K562 (cell line): Measurements from ENCODE around the gene ATP6V0A1. TPM values are rescaled to one million over a fixed set of nuclear protein-coding genes. Genes with fewer than 3 reads are reported as not detected.

ENCODE experiments used
- ATAC-seq: fragments of 200-7000 bp; cut with Tn5 transposase; 3 replicates; pipeline ENCODE4 v1.9.1; 2020; ENCODE audit warnings: moderate library complexity
- BruUV-seq: library from RNA; stranded (reverse); fragments of 400-500 nt; replicated peaks from 2 replicates; lab custom pipeline; 2021; lab: Mats Ljungman, UMichigan
- CTCF ChIA-PET: fragments of 300-600 bp; formaldehyde crosslinking; extraction: SDS; loops from one replicate; lab custom pipeline; 2021; ENCODE audit warnings: low intra/inter-chr PET ratio; lab: Yijun Ruan, JAX
- POLR2A ChIA-PET: fragments of 300-600, 350-650 bp; sonication (Branson Sonifier 250); formaldehyde crosslinking; extraction: SDS; loops from one replicate; lab custom pipeline; 2021; ENCODE audit warnings: antibody characterized with exemption, inconsistent platforms; lab: Yijun Ruan, JAX
- DNase-seq, 4 experiments: peaks; one replicate each; pipeline versions ENCODE4 v3.0.0 to v3.0.0-alpha.2; 2011 to 2018; ENCODE audit warnings: low spot score in 3 of 4, mixed read lengths in 3 of 4; ENCODE audit errors: extremely low read depth in 1 of 4
- FAIRE-seq: peaks from 2 replicates; lab custom pipeline; 2011; peaks lifted over from hg19 to GRCh38; lab: Jason Lieb, UNC
- H2AFZ ChIP-seq: 2 replicates; pipeline ENCODE4 v1.6.0; 2011; ENCODE audit warnings: low read depth, low read length, control low read depth, inconsistent platforms
- H3K27ac ChIP-seq: fragments of 200-600 bp; 3 replicates; pipeline ENCODE4 v1.8.0; 2011; ENCODE audit warnings: low read depth, mild to moderate bottlenecking, control low read depth, inconsistent platforms, low read length, moderate library complexity, mixed read lengths; ENCODE audit errors: extremely low read depth
- H3K27me3 ChIP-seq, 2 experiments: fragments of 300-600 bp in 1 of 2; 2 replicates in 1 of 2; 3 replicates in 1 of 2; pipeline versions ENCODE4 v1.6.0 to v1.8.0; 2011; ENCODE audit warnings: inconsistent platforms in 2 of 2, low read length in 2 of 2, mild to moderate bottlenecking in 1 of 2, mixed read lengths in 1 of 2, moderate library complexity in 1 of 2; ENCODE audit not compliant: control insufficient read depth in 2 of 2, insufficient read depth in 2 of 2
- H3K36me3 ChIP-seq: fragments of 300-600 bp; 3 replicates; pipeline ENCODE4 v1.8.0; 2011; ENCODE audit warnings: mild to moderate bottlenecking, low read length, inconsistent platforms; ENCODE audit not compliant: control insufficient read depth, insufficient read depth
- H3K4me1 ChIP-seq, 2 experiments: fragments of 200-600 bp in 1 of 2; replicated peaks in 1 of 2; 2 replicates in 1 of 2; 3 replicates in 1 of 2; pipeline versions ENCODE4 v1.5.1 to v1.8.0; 2011; ENCODE audit warnings: inconsistent platforms in 2 of 2, low read length in 2 of 2, mild to moderate bottlenecking in 1 of 2, mixed read lengths in 1 of 2, moderate library complexity in 1 of 2; ENCODE audit not compliant: control insufficient read depth in 2 of 2, insufficient read depth in 2 of 2
- H3K4me2 ChIP-seq: 2 replicates; pipeline ENCODE4 v1.6.1; 2011; ENCODE audit warnings: low read length, control low read depth, inconsistent platforms, mixed read lengths; ENCODE audit not compliant: insufficient read depth
- H3K4me3 ChIP-seq: fragments of 200-600 bp; sonication (generic), shearing (Covaris generic); 2 replicates; pipeline ENCODE4 v1.5.1; 2016; ENCODE audit warnings: control low read depth, inconsistent platforms
- H3K79me2 ChIP-seq: fragments of 200-600 bp; 3 replicates; pipeline ENCODE4 v1.8.0; 2011; ENCODE audit warnings: low read length, inconsistent platforms; ENCODE audit not compliant: control insufficient read depth, insufficient read depth
- H3K9ac ChIP-seq, 2 experiments: 2 replicates each; pipeline versions ENCODE4 v1.6.0 to v1.6.1; 2011; ENCODE audit warnings: low read depth in 2 of 2, low read length in 2 of 2, control low read depth in 1 of 2, inconsistent platforms in 1 of 2, mild to moderate bottlenecking in 1 of 2, mixed read lengths in 1 of 2; ENCODE audit not compliant: insufficient read depth in 1 of 2
- H3K9me1 ChIP-seq: one replicate; pipeline ENCODE4 v1.6.0; 2011; ENCODE audit warnings: inconsistent platforms, mild to moderate bottlenecking, low read length, moderate library complexity; ENCODE audit not compliant: control insufficient read depth, insufficient read depth
- H3K9me3 ChIP-seq: replicated peaks from 2 replicates; pipeline ENCODE4 v1.5.1; 2011; ENCODE audit warnings: low read depth, low read length, inconsistent platforms; ENCODE audit not compliant: control insufficient read depth, insufficient read depth
- H4K20me1 ChIP-seq: replicated peaks from 2 replicates; pipeline ENCODE4 v1.6.1; 2011; ENCODE audit warnings: low read length, inconsistent platforms, mixed read lengths; ENCODE audit not compliant: control insufficient read depth, insufficient read depth
- CBFA2T3 ChIP-seq: fragments of 450-650 bp; IDR thresholded peaks from 2 replicates; pipeline ENCODE4 v1.6.1; 2017
- EGR1 ChIP-seq: fragments of 450-650 bp; conservative IDR thresholded peaks from 2 replicates; pipeline ENCODE4 v1.6.1; 2017; ENCODE audit warnings: mild to moderate bottlenecking
- EHMT2 ChIP-seq: fragments of 450-650 bp; IDR thresholded peaks from 2 replicates; pipeline ENCODE4 v1.6.1; 2018; ENCODE audit warnings: antibody characterized with exemption
- ELF2 ChIP-seq: fragments of 250-450 bp; sonication (Bioruptor Pico); IDR thresholded peaks from 2 replicates; pipeline ENCODE4 v1.5.0; 2021; ENCODE audit warnings: mild to moderate bottlenecking
- ELK1 ChIP-seq: sonication (generic); formaldehyde crosslinking; IDR thresholded peaks from 2 replicates; pipeline ENCODE4 v1.8.1; 2022; ENCODE audit warnings: missing genetic modification reagents
- FOSL1 ChIP-seq: fragments of 200-800 bp; sonication (Bioruptor generic); conservative IDR thresholded peaks from 2 replicates; pipeline ENCODE4 v1.6.1; 2016; ENCODE audit warnings: missing genetic modification characterization, missing compliant biosample characterization
- HDAC8 ChIP-seq: fragments of 450-650 bp; IDR thresholded peaks from 2 replicates; pipeline ENCODE4 v1.6.1; 2016; ENCODE audit warnings: mild to moderate bottlenecking, missing genetic modification characterization, moderate library complexity, missing compliant biosample characterization
- MTF1 ChIP-seq: fragments of 250-450 bp; sonication (Bioruptor Pico); IDR thresholded peaks from 2 replicates; pipeline ENCODE4 v1.9.0; 2021; ENCODE audit warnings: moderate library complexity, mild to moderate bottlenecking, inconsistent platforms, borderline replicate concordance
- NCOA2 ChIP-seq, 2 experiments: fragments of 450-650 bp; IDR thresholded peaks; 2 replicates each; pipeline ENCODE4 v1.6.1; 2018; ENCODE audit warnings: mild to moderate bottlenecking in 2 of 2, moderate library complexity in 1 of 2; ENCODE audit not compliant: partially characterized antibody in 2 of 2
- NR2C1 ChIP-seq, 2 experiments: fragments of 450-650 bp; IDR thresholded peaks; 2 replicates each; pipeline ENCODE4 v1.6.1; 2017; ENCODE audit warnings: mild to moderate bottlenecking in 2 of 2, antibody characterized with exemption in 1 of 2, inconsistent platforms in 1 of 2, missing compliant biosample characterization in 1 of 2, missing genetic modification characterization in 1 of 2
- NR3C1 ChIP-seq: sonication (generic); formaldehyde crosslinking; IDR thresholded peaks from 2 replicates; pipeline ENCODE4 v1.8.1; 2022; ENCODE audit warnings: missing genetic modification reagents
- PHTF2 ChIP-seq: fragments of 250-450 bp; sonication (Bioruptor Pico); IDR thresholded peaks from 2 replicates; pipeline ENCODE4 v1.5.0; 2021; ENCODE audit warnings: mild to moderate bottlenecking
- POLR2A ChIP-seq: fragments of 450-650 bp; conservative IDR thresholded peaks from 2 replicates; pipeline ENCODE4 v1.6.1; 2016
- PURB ChIP-seq: sonication (generic); formaldehyde crosslinking; IDR thresholded peaks from 2 replicates; pipeline ENCODE4 v1.9.0; 2021; ENCODE audit warnings: low read depth, mild to moderate bottlenecking, missing genetic modification reagents
- SAFB ChIP-seq: fragments of 200-400 bp; formaldehyde crosslinking; IDR thresholded peaks from 2 replicates; pipeline ENCODE4 v1.6.1; 2017; ENCODE audit warnings: low read depth, low read length, borderline replicate concordance
- SAFB2 ChIP-seq: fragments of 200-400 bp; formaldehyde crosslinking; IDR thresholded peaks from 2 replicates; pipeline ENCODE4 v1.6.1; 2018; ENCODE audit warnings: borderline replicate concordance, low read length, low read depth, moderate library complexity; ENCODE audit not compliant: severe bottlenecking
- U2AF1 ChIP-seq: fragments of 200-400 bp; formaldehyde crosslinking; optimal IDR thresholded peaks from 2 replicates; pipeline ENCODE3; 2017; ENCODE audit warnings: mild to moderate bottlenecking, low read depth, low read length, moderate library complexity
- ZNF76 ChIP-seq: fragments of 250-450 bp; sonication (Bioruptor Pico); IDR thresholded peaks from 2 replicates; pipeline ENCODE4 v1.4.0; 2020; ENCODE audit warnings: mild to moderate bottlenecking, moderate library complexity, borderline replicate concordance
- WGBS: fragments of 100-300 bp; shearing (Covaris generic); methylation state at CpG from one replicate; pipeline ENCODE4 v1.1.6; 2016; ENCODE audit warnings: low coverage, mixed read lengths; ENCODE audit not compliant: insufficient coverage; ENCODE audit errors: missing lambda C conversion rate; 5-methylcytosine and 5-hydroxymethylcytosine counted together
- in situ Hi-C: fragments of 300-500 bp; cut with MboI; formaldehyde crosslinking; loops from 4 replicates; pipeline ENCODE4 v1.15.0; 2018; ENCODE audit warnings: inconsistent platforms, mixed read lengths
- intact Hi-C: fragments of 100-400 bp; cut with micrococcal nuclease; formaldehyde crosslinking; loops from 2 replicates; pipeline ENCODE4 v1.14.2; 2022
- polyA plus RNA-seq, 8 experiments: library from polyadenylated mRNA; depleted of rRNA in 4 of 8; stranded (reverse) in 5 of 8; unstranded in 3 of 8; fragments of >200 nt; fragmentation: Nextera tagmentation in 2 of 8; fragmentation: Illumina TruSeq in 1 of 8; extraction: Ambion mirVana in 2 of 8; extraction: Trizol in 1 of 8; gene quantifications; 2 replicates each; pipeline versions ENCODE4 v1.2.1 to v1.2.3, GENCODE V29; 2011 to 2014; ENCODE audit warnings: inconsistent platforms in 1 of 8, missing spikeins in 1 of 8
- total RNA-seq, 7 experiments: library from RNA; depleted of rRNA in 6 of 7; stranded (reverse); fragments of >200 nt in 6 of 7; fragmentation: Illumina TruSeq in 2 of 7; extraction: Trizol in 2 of 7; gene quantifications; 2 replicates each; pipeline versions ENCODE4 v1.2.1 to v1.2.3, GENCODE V29; 2011 to 2021; ENCODE audit warnings: low replicate concordance in 1 of 7

ATP6V0A1 gene
- total and polyA plus RNA-seq, 9 of the 15 experiments (the other 6 are each of a cell fraction or from before 2014, with no cell fraction given), result 11.8 to 158 (median 75.5) TPM

GRCh38 chr17:42565523-42566214, 107.0 kb downstream of the ATP6V0A1 start:
- in situ Hi-C loops, result no loop called here
- Histone ChIP-seq H3K27ac (peak overlapping the region; percentile 89; the same call in 2 of the 3 replicates), H2AFZ (no peak overlapping the region), H3K9me3 (no peaks in the 10 kb centered on the region), H3K9ac (peak overlapping the region in 1 of 2 experiments; percentile 96; a peak in 3 of 4 replicates), H3K36me3 (peaks cover 66% of the 10 kb centered on the region), H3K27me3 (no peaks in the 10 kb centered on the region), H3K4me1 (peaks cover 37 to 69% of the 10 kb centered on the region in 2 experiments), H4K20me1 (no peaks in the 10 kb centered on the region), H3K4me3 (no peak overlapping the region), H3K9me1 (no peaks in the 10 kb centered on the region), H3K4me2 (peak overlapping the region; percentile 88; the same call in 1 of the 2 replicates), H3K79me2 (peaks cover 68% of the 10 kb centered on the region)
- ChIA-PET POLR2A (interaction anchor here (0.6 to 8.3 kb wide), 5 partner anchors 12 to 428 kb away, joined by 3 to 58 read pairs (median 4); partner anchors contain the start of gene PSMC3IP), CTCF (no interaction called here)
- intact Hi-C loops, result no loop called here
- ATAC-seq (no peak), DNase-seq (no peak), FAIRE-seq (no peak)
- BruUV-seq, result TSS peak; percentile 9
- TF ChIP-seq SAFB2, result no peak
- no peak for TF ChIP-seq U2AF1
- no peak for TF ChIP-seq PURB (CRISPR knock-in tag)
- no peak for TF ChIP-seq EHMT2
- TF ChIP-seq ELF2 (CRISPR knock-in tag), result no peak
- no peak for TF ChIP-seq NR3C1
- TF ChIP-seq POLR2A, result no peak
- TF ChIP-seq HDAC8 (tag), result no peak
- TF ChIP-seq EGR1, result no peak
- TF ChIP-seq NCOA2 (IDR thresholded peaks at IDR 0.05; ENCODE audit: partially characterized antibody in 2 of 2), result no peak
- no peak for TF ChIP-seq NR2C1 (IDR thresholded peaks at IDR 0.05)
- TF ChIP-seq NR2C1 (tag; IDR thresholded peaks at IDR 0.05), result no peak
- TF ChIP-seq CBFA2T3, result no peak
- no peak for TF ChIP-seq ZNF76 (CRISPR knock-in tag)
- no peak for TF ChIP-seq SAFB
- TF ChIP-seq FOSL1 (tag), result no peak
- no peak for TF ChIP-seq MTF1 (CRISPR knock-in tag)
- no peak for TF ChIP-seq ELK1
- no peak for TF ChIP-seq PHTF2 (CRISPR knock-in tag)
- WGBS, result 88% methylated on average over 15 of the region's 16 CpGs
